H1 (cell line): ENCODE measurements around the gene SLC24A3. TPM values are rescaled to one million over a fixed set of nuclear protein-coding genes. Genes with fewer than 3 reads are reported as not detected.

Experiments used
- BACH1 ChIP-seq: IDR thresholded peaks from 2 replicates; pipeline ENCODE4 v1.6.1; 2012; ENCODE audit warnings: low read length, improper control_type of control experiment
- EZH2 ChIP-seq: fragments of 200-600 bp; sonication (generic); IDR thresholded peaks from 2 replicates; pipeline ENCODE4 v1.7.1; 2012; ENCODE audit warnings: low read depth, mild to moderate bottlenecking, moderate library complexity, low read length, inconsistent platforms; ENCODE audit not compliant: severe bottlenecking
- FOSL1 ChIP-seq: IDR thresholded peaks from 2 replicates; pipeline ENCODE4 v1.6.1; 2011; ENCODE audit warnings: mild to moderate bottlenecking, low read depth, low read length, moderate library complexity; ENCODE audit not compliant: insufficient read depth
- KDM1A ChIP-seq: fragments of 200-600, 300-600 bp; sonication (generic); IDR thresholded peaks from 2 replicates; pipeline ENCODE4 v1.7.1; 2016; ENCODE audit warnings: mild to moderate bottlenecking, low read length, borderline replicate concordance
- POU5F1 ChIP-seq: IDR thresholded peaks from 2 replicates; pipeline ENCODE4 v1.6.1; 2011; ENCODE audit warnings: low read depth, mild to moderate bottlenecking, low read length, moderate library complexity
- SP2 ChIP-seq: IDR thresholded peaks from 2 replicates; pipeline ENCODE4 v1.6.1; 2012; ENCODE audit warnings: mild to moderate bottlenecking, low read length, inconsistent platforms
- SUZ12 ChIP-seq: fragments of 200-600 bp; sonication (generic); IDR thresholded peaks from 2 replicates; pipeline ENCODE4 v1.6.1; 2012; ENCODE audit warnings: mild to moderate bottlenecking, inconsistent platforms, low read length, moderate library complexity, mixed read lengths
- polyA plus RNA-seq, 7 experiments: library from polyadenylated mRNA; depleted of rRNA in 3 of 7; stranded (reverse) in 5 of 7; unstranded in 2 of 7; fragments of >200 nt in 5 of 7; fragments of 200-250 nt in 2 of 7; gene quantifications; 1 replicate in 5 of 7; 2 replicates in 1 of 7; 4 replicates in 1 of 7; pipeline versions ENCODE4 v1.2.1 to v1.2.3, GENCODE V29; 2011 to 2013; ENCODE audit warnings: missing spikeins in 2 of 7, mixed read lengths in 2 of 7
- total RNA-seq: library from RNA; stranded (reverse); fragmentation: NEBNext Ultra II Directional; extraction: Animal tissue kit (Norgen Biotek cat#: 25700); gene quantifications from 2 replicates; pipeline ENCODE4 v1.2.1, GENCODE V29; 2021
- TF ChIP-seq, protein P1 (sequence below): fragments of 300-600 bp; sonication (generic); IDR thresholded peaks from 2 replicates; pipeline ENCODE4 v1.7.1; 2012; ENCODE audit warnings: low read length, moderate library complexity, mild to moderate bottlenecking, inconsistent platforms; ENCODE audit not compliant: insufficient replicate concordance
- TF ChIP-seq, protein P2 (sequence below): IDR thresholded peaks from 2 replicates; pipeline ENCODE4 v1.6.1; 2012; ENCODE audit warnings: low read length, inconsistent platforms

The SLC24A3 gene
- total and polyA plus RNA-seq, 2 of the 8 experiments (the other 6 are each of a cell fraction or from before 2014, with no cell fraction given) = 4.5 to 6.3 TPM

DNA sequence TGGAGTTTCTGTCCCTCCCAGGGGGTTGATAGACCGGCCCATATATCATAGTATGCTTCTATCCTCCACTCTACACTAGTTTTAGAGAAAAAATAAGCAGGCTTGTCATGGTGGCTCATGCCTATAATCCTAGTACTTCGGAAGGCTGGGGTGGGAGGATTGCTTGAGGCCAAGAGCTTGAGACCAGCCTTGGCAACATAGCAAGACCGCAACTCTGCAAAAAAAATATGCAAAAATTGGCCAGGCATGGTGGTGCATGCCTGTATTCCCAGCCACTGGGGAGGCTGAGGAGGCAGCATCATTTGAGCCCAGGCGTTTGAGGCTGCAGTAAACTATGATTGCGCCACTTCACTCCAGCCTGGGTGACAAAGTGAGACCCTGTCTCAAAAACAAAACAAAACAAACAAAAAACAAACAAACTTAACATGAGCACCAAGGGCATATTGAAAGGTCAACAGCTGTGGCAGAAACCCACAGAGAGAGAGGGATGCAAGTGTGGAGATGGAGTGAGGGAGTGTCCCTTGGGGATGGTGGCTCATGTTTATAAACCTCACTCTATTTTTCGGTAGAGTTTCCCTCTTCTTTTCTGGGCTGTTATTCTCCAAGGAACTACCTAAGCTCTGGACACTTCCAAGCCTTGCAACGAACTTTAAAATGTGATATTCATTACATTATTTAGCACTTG lies 24.1 kb downstream of the SLC24A3 start (continued):
- TF ChIP-seq, protein P1, sequence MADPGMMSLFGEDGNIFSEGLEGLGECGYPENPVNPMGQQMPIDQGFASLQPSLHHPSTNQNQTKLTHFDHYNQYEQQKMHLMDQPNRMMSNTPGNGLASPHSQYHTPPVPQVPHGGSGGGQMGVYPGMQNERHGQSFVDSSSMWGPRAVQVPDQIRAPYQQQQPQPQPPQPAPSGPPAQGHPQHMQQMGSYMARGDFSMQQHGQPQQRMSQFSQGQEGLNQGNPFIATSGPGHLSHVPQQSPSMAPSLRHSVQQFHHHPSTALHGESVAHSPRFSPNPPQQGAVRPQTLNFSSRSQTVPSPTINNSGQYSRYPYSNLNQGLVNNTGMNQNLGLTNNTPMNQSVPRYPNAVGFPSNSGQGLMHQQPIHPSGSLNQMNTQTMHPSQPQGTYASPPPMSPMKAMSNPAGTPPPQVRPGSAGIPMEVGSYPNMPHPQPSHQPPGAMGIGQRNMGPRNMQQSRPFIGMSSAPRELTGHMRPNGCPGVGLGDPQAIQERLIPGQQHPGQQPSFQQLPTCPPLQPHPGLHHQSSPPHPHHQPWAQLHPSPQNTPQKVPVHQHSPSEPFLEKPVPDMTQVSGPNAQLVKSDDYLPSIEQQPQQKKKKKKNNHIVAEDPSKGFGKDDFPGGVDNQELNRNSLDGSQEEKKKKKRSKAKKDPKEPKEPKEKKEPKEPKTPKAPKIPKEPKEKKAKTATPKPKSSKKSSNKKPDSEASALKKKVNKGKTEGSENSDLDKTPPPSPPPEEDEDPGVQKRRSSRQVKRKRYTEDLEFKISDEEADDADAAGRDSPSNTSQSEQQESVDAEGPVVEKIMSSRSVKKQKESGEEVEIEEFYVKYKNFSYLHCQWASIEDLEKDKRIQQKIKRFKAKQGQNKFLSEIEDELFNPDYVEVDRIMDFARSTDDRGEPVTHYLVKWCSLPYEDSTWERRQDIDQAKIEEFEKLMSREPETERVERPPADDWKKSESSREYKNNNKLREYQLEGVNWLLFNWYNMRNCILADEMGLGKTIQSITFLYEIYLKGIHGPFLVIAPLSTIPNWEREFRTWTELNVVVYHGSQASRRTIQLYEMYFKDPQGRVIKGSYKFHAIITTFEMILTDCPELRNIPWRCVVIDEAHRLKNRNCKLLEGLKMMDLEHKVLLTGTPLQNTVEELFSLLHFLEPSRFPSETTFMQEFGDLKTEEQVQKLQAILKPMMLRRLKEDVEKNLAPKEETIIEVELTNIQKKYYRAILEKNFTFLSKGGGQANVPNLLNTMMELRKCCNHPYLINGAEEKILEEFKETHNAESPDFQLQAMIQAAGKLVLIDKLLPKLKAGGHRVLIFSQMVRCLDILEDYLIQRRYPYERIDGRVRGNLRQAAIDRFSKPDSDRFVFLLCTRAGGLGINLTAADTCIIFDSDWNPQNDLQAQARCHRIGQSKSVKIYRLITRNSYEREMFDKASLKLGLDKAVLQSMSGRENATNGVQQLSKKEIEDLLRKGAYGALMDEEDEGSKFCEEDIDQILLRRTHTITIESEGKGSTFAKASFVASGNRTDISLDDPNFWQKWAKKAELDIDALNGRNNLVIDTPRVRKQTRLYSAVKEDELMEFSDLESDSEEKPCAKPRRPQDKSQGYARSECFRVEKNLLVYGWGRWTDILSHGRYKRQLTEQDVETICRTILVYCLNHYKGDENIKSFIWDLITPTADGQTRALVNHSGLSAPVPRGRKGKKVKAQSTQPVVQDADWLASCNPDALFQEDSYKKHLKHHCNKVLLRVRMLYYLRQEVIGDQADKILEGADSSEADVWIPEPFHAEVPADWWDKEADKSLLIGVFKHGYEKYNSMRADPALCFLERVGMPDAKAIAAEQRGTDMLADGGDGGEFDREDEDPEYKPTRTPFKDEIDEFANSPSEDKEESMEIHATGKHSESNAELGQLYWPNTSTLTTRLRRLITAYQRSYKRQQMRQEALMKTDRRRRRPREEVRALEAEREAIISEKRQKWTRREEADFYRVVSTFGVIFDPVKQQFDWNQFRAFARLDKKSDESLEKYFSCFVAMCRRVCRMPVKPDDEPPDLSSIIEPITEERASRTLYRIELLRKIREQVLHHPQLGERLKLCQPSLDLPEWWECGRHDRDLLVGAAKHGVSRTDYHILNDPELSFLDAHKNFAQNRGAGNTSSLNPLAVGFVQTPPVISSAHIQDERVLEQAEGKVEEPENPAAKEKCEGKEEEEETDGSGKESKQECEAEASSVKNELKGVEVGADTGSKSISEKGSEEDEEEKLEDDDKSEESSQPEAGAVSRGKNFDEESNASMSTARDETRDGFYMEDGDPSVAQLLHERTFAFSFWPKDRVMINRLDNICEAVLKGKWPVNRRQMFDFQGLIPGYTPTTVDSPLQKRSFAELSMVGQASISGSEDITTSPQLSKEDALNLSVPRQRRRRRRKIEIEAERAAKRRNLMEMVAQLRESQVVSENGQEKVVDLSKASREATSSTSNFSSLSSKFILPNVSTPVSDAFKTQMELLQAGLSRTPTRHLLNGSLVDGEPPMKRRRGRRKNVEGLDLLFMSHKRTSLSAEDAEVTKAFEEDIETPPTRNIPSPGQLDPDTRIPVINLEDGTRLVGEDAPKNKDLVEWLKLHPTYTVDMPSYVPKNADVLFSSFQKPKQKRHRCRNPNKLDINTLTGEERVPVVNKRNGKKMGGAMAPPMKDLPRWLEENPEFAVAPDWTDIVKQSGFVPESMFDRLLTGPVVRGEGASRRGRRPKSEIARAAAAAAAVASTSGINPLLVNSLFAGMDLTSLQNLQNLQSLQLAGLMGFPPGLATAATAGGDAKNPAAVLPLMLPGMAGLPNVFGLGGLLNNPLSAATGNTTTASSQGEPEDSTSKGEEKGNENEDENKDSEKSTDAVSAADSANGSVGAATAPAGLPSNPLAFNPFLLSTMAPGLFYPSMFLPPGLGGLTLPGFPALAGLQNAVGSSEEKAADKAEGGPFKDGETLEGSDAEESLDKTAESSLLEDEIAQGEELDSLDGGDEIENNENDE = no peak
- TF ChIP-seq POU5F1 (no peak), FOSL1 (no peak), SUZ12 (no peak), SP2 (no peak), EZH2 (no peak), BACH1 (no peak), KDM1A (no peak)
- TF ChIP-seq, protein P2, sequence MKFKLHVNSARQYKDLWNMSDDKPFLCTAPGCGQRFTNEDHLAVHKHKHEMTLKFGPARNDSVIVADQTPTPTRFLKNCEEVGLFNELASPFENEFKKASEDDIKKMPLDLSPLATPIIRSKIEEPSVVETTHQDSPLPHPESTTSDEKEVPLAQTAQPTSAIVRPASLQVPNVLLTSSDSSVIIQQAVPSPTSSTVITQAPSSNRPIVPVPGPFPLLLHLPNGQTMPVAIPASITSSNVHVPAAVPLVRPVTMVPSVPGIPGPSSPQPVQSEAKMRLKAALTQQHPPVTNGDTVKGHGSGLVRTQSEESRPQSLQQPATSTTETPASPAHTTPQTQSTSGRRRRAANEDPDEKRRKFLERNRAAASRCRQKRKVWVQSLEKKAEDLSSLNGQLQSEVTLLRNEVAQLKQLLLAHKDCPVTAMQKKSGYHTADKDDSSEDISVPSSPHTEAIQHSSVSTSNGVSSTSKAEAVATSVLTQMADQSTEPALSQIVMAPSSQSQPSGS = no peak
